ENCODE data around the gene ACSM2B. TPM values are rescaled to one million over a fixed set of nuclear protein-coding genes. Genes with fewer than 3 reads are reported as not detected.

Gene ACSM2B
- total RNA-seq, result under 0.01 TPM in 1 of 2 replicates, not detected in the other

GRCh38 chr16:20576145-20576544 is at the start of gene ACSM2B:
Gene ACSM2B, minus strand, starts transcription at chr16:20576367. Its CDS starts 11,522 bp downstream, at chr16:20564845.

Other genes starting within 250 kb of the ACSM2B start
- gene GP2, start 248.9 kb downstream of the ACSM2B start, total RNA-seq, result not detected in 2 replicates
- not detected in 2 replicates for gene UMOD, start 223.7 kb downstream of the ACSM2B start, total RNA-seq
- gene PDILT, start 171.6 kb downstream of the ACSM2B start, total RNA-seq, result not detected in 2 replicates
- gene ACSM5, start 166.8 kb downstream of the ACSM2B start, total RNA-seq, result 0.19 TPM in 1 of 2 replicates, not detected in the other
- gene ACSM2A, start 124.8 kb downstream of the ACSM2B start, total RNA-seq, result under 0.01 TPM in 1 of 2 replicates, not detected in the other
- gene ACSM1, start 121.3 kb upstream of the ACSM2B start, total RNA-seq, result under 0.01 TPM in 1 of 2 replicates, not detected in the other
- 83.7 and 93.9 TPM in 2 replicates for gene THUMPD1, start 165.5 kb upstream of the ACSM2B start, total RNA-seq
- gene ACSM3, start 187.6 kb upstream of the ACSM2B start, total RNA-seq, result 0.58 and 2.5 TPM in 2 replicates
- gene ERI2, start 230.1 kb upstream of the ACSM2B start, total RNA-seq, result 18.0 and 49.3 TPM in 2 replicates
- gene REXO5, start 230.2 kb upstream of the ACSM2B start, total RNA-seq, result 5.4 and 9.6 TPM in 2 replicates